ENCODE results near the gene CCR4. TPM values are rescaled to one million over a fixed set of nuclear protein-coding genes. Genes with fewer than 3 reads are reported as not detected.

The CCR4 gene
- total and polyA plus RNA-seq, 2 donors (not counting 1 experiment from before 2014, with no cell fraction given) = not detected

- no peak for DNase-seq (ENCODE audit: low read depth in 2 of 2)
- Histone ChIP-seq H3K9me3 (ENCODE audit: control insufficient read depth, insufficient read depth, low read depth, low read length) (no peaks in the 10 kb centered on the region), H3K36me3 (ENCODE audit: control insufficient read depth, insufficient read depth, low read length) (no peaks in the 10 kb centered on the region), H3K9ac (ENCODE audit: insufficient read depth, low read length) (no peak overlapping the region), H3K27me3 (ENCODE audit: control insufficient read depth, insufficient read depth, low read length) (no peaks in the 10 kb centered on the region), H4K20me1 (ENCODE audit: control insufficient read depth, extremely low read depth, insufficient read depth, low read length) (no peaks in the 10 kb centered on the region), H3K79me2 (ENCODE audit: control insufficient read depth, insufficient read depth, low read length) (no peaks in the 10 kb centered on the region), H3K4me1 (ENCODE audit: control insufficient read depth, extremely low read depth, insufficient read depth, low read length) (no peaks in the 10 kb centered on the region), H2AFZ (ENCODE audit: low read length) (no peak overlapping the region), H3K4me3 (replicated peaks in 1 of 4; ENCODE audit: control extremely low read depth in 1 of 4, insufficient read depth in 1 of 4, low read depth in 3 of 4, low read length in 4 of 4) (no peak overlapping the region), H3K4me2 (ENCODE audit: extremely low read depth, insufficient read depth, low read length) (no peak overlapping the region), H3K27ac (ENCODE audit: insufficient read depth, low read length) (no peak overlapping the region)
- no peak for TF ChIP-seq CTCF (conservative IDR thresholded peaks at IDR 0.05 in 1 of 2, IDR thresholded peaks at IDR 0.05 in 1 of 2; ENCODE audit: low read depth in 1 of 2, low read length in 2 of 2)
- no peak for TF ChIP-seq EZH2 (IDR thresholded peaks at IDR 0.05; ENCODE audit: low read length, missing control alignments)
Measured at GRCh38 chr3:32996048-32996754, 44.8 kb downstream of the CCR4 start.

GRCh38 chr3:32996755-32997091 is 45.3 kb downstream of the CCR4 start:
- no peaks in the 10 kb centered on the region for H3K4me1 ChIP-seq (ENCODE audit: control insufficient read depth, extremely low read depth, insufficient read depth, low read length)
- TF ChIP-seq EZH2 (IDR thresholded peaks at IDR 0.05; ENCODE audit: low read length, missing control alignments) (no peak), CTCF (conservative IDR thresholded peaks at IDR 0.05 in 1 of 2, IDR thresholded peaks at IDR 0.05 in 1 of 2; ENCODE audit: low read depth in 1 of 2, low read length in 2 of 2) (no peak)
- no peak overlapping the region for H3K4me2 ChIP-seq (ENCODE audit: extremely low read depth, insufficient read depth, low read length)

GRCh38 chr3:32998631-32999451 is 47.4 kb downstream of the CCR4 start:
- DNase-seq (ENCODE audit: low read depth in 2 of 2) = no peak
- no peak overlapping the region for H2AFZ ChIP-seq (ENCODE audit: low read length)
- H3K27me3 ChIP-seq (ENCODE audit: control insufficient read depth, insufficient read depth, low read length) = no peaks in the 10 kb centered on the region
- no peaks in the 10 kb centered on the region for H3K36me3 ChIP-seq (ENCODE audit: control insufficient read depth, insufficient read depth, low read length)
- no peak overlapping the region for H3K27ac ChIP-seq (ENCODE audit: insufficient read depth, low read length)
- no peak overlapping the region for H3K4me2 ChIP-seq (ENCODE audit: extremely low read depth, insufficient read depth, low read length)
- no peaks in the 10 kb centered on the region for H3K9me3 ChIP-seq (ENCODE audit: control insufficient read depth, insufficient read depth, low read depth, low read length)
- no peaks in the 10 kb centered on the region for H3K79me2 ChIP-seq (ENCODE audit: control insufficient read depth, insufficient read depth, low read length)
- no peak overlapping the region for H3K9ac ChIP-seq (ENCODE audit: insufficient read depth, low read length)
- H3K4me3 ChIP-seq (replicated peaks in 1 of 4; ENCODE audit: control extremely low read depth in 1 of 4, insufficient read depth in 1 of 4, low read depth in 3 of 4, low read length in 4 of 4) = no peak overlapping the region
- H4K20me1 ChIP-seq (ENCODE audit: control insufficient read depth, extremely low read depth, insufficient read depth, low read length) = no peaks in the 10 kb centered on the region
- TF ChIP-seq CTCF (conservative IDR thresholded peaks at IDR 0.05 in 1 of 2, IDR thresholded peaks at IDR 0.05 in 1 of 2; ENCODE audit: low read depth in 1 of 2, low read length in 2 of 2) = no peak
- TF ChIP-seq EZH2 (IDR thresholded peaks at IDR 0.05; ENCODE audit: low read length, missing control alignments) = no peak
- H3K4me1 ChIP-seq (ENCODE audit: control insufficient read depth, extremely low read depth, insufficient read depth, low read length) = no peaks in the 10 kb centered on the region

More at GRCh38 chr3:32996755-32997091, 45.3 kb downstream of the CCR4 start:
- Histone ChIP-seq H3K79me2 (ENCODE audit: control insufficient read depth, insufficient read depth, low read length) (no peaks in the 10 kb centered on the region), H3K9ac (ENCODE audit: insufficient read depth, low read length) (no peak overlapping the region), H3K36me3 (ENCODE audit: control insufficient read depth, insufficient read depth, low read length) (no peaks in the 10 kb centered on the region), H3K27me3 (ENCODE audit: control insufficient read depth, insufficient read depth, low read length) (no peaks in the 10 kb centered on the region), H2AFZ (ENCODE audit: low read length) (no peak overlapping the region), H3K27ac (ENCODE audit: insufficient read depth, low read length) (no peak overlapping the region), H4K20me1 (ENCODE audit: control insufficient read depth, extremely low read depth, insufficient read depth, low read length) (no peaks in the 10 kb centered on the region), H3K4me3 (replicated peaks in 1 of 4; ENCODE audit: control extremely low read depth in 1 of 4, insufficient read depth in 1 of 4, low read depth in 3 of 4, low read length in 4 of 4) (no peak overlapping the region), H3K9me3 (ENCODE audit: control insufficient read depth, insufficient read depth, low read depth, low read length) (no peaks in the 10 kb centered on the region)
- DNase-seq (ENCODE audit: low read depth in 2 of 2) = no peak
